PFSK-1 (cell line): ENCODE measurements around the gene TMEM39B.

Experiments used
- FOXP2 ChIP-seq: optimal IDR thresholded peaks from 2 replicates; pipeline ENCODE3; 2011; ENCODE audit warnings: borderline replicate concordance, control low read depth, inconsistent platforms; ENCODE audit not compliant: insufficient read depth; ENCODE audit errors: extremely low read length, extremely low read depth
- POLR2AphosphoS5 ChIP-seq: IDR thresholded peaks from 2 replicates; pipeline ENCODE4 v1.6.1; 2012; ENCODE audit warnings: low read depth, mild to moderate bottlenecking, control low read depth, low read length, moderate library complexity
- REST ChIP-seq, 2 experiments: IDR thresholded peaks; 2 replicates each; pipeline versions ENCODE4 v1.6.1 to v1.8.0; 2011 to 2012; ENCODE audit warnings: low read depth in 2 of 2, low read length in 2 of 2, control low read depth in 1 of 2, inconsistent platforms in 1 of 2, mild to moderate bottlenecking in 1 of 2, moderate library complexity in 1 of 2; ENCODE audit not compliant: insufficient read depth in 1 of 2
- SIN3A ChIP-seq: IDR thresholded peaks from 2 replicates; pipeline ENCODE4 v1.6.1; 2012; ENCODE audit warnings: mild to moderate bottlenecking, low read length, moderate library complexity, borderline replicate concordance; ENCODE audit not compliant: insufficient read depth
- TAF1 ChIP-seq: IDR thresholded peaks from 2 replicates; pipeline ENCODE4 v1.6.1; 2012; ENCODE audit warnings: low read length, control low read depth, borderline replicate concordance; ENCODE audit not compliant: insufficient read depth

Gene TMEM39B

GRCh38 chr1:32105338-32105737 lies 32.6 kb downstream of the TMEM39B start:
- no peak for TF ChIP-seq POLR2AphosphoS5
- TF ChIP-seq TAF1: no peak
- no peak for TF ChIP-seq FOXP2

- TF ChIP-seq FOXP2 (no peak), TAF1 (no peak), SIN3A (no peak), POLR2AphosphoS5 (no peak), REST (IDR thresholded peaks at IDR 0.05; ENCODE audit: insufficient read depth in 1 of 2, low read depth in 2 of 2, low read length in 2 of 2) (no peak)
Observed at GRCh38 chr1:32106663-32107275, 34.0 kb downstream of the TMEM39B start.

- TF ChIP-seq TAF1 (peak; percentile 49; the same call in 1 of the 2 replicates), POLR2AphosphoS5 (peak; percentile 68), SIN3A (peak; percentile 58; the same call in 1 of the 2 replicates), REST (IDR thresholded peaks at IDR 0.05; ENCODE audit: insufficient read depth in 1 of 2, low read depth in 2 of 2, low read length in 2 of 2) (no peak), FOXP2 (no peak)
Observed at GRCh38 chr1:32107742-32108661, 35.3 kb downstream of the TMEM39B start, which contains the start of gene KPNA6. TSS of gene KPNA6 (plus strand) at chr1:32108056. CDS start at chr1:32108131, 75 bp downstream.

DNA sequence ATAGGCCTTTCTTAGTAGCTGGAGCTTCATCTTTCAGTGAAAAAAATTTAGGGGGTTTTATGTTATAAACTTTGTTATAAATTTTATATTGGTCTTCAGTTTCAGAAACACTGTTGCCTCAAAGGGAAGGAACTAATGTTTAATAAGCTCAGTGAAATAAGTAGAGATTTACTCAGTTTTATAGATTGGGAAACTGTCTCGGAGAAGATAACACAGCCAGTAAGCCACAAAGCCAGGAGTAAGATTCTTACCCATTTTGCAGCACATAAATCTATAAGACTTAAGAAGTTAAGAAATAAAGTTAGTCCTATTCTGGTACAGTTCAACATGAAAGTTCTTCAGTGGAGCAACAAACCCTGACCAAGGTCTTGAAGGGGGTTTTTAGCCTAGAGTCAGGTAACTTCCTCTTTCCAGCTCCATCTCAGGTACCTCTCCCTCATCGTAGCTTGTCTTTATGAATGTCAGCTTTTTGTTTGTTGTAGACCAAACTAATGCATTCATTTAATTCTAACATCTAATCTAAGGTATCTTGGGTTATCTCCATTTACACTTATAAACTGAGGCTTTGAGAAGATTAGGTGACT lies 38.4 kb downstream of the TMEM39B start:
- TF ChIP-seq TAF1 (no peak), POLR2AphosphoS5 (no peak), REST (IDR thresholded peaks at IDR 0.05; ENCODE audit: insufficient read depth in 1 of 2, low read depth in 2 of 2, low read length in 2 of 2) (no peak), FOXP2 (no peak), SIN3A (no peak)

DNA sequence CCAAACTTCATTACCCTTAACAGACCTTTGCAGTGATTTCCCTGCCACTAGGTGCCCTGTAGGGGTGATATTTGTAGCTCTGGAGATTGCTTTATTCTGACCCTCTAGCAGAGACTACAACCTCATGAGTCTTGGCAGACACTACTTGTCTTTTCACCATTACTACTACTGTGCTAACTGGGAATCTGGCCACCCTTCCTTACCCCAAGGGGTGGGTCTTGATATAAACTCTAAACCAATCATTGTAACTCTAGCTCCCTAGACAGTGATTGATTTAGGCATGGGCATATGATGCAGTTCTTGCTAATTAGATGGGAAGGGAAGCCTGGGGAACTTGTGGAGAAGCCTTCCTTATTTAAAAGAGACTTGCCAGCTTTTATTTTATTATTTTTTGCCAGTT lies 39.0 kb downstream of the TMEM39B start:
- TF ChIP-seq TAF1: no peak
- TF ChIP-seq POLR2AphosphoS5: no peak
- no peak for TF ChIP-seq FOXP2
- no peak for TF ChIP-seq SIN3A
- TF ChIP-seq REST (IDR thresholded peaks at IDR 0.05; ENCODE audit: insufficient read depth in 1 of 2, low read depth in 2 of 2, low read length in 2 of 2): no peak
